GM18505 (cell line): Measurements from ENCODE around the gene FMO3.

Experiments used
- ATAC-seq: cut with Tn5 transposase; IDR thresholded peaks from one replicate; pipeline ENCODE4 v1.9.1; 2021; ENCODE audit not compliant: unreplicated experiment
- POLR2A ChIP-seq: IDR thresholded peaks from 4 replicates; pipeline ENCODE4 v1.6.1; 2011; ENCODE audit warnings: borderline replicate concordance; ENCODE audit not compliant: insufficient read depth, insufficient read length; ENCODE audit errors: extremely low read depth

The FMO3 gene

DNA sequence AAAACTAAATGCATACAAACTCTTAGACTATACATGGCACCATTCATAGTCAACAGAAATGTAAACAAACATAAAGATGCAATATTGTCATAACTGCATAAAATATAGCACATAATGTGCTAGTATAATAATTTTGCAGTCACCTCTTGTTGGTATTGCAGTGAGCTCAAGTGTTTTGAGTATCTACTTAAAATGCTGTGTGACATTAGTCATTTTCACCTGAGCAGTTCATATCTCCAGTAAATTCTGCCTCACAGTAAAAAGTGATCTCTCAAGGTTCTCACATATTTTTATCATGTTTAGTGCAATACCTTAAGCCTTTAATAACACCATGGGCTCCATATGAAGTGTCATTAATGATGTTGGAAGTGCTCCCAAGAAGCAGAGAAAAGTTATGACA lies 64.8 kb downstream of the FMO3 start:
- no peak for TF ChIP-seq POLR2A
- no peak for ATAC-seq

- no peak for TF ChIP-seq POLR2A
- ATAC-seq, result no peak
Measured at GRCh38 chr1:171158096-171158495, 67.4 kb downstream of the FMO3 start.

DNA sequence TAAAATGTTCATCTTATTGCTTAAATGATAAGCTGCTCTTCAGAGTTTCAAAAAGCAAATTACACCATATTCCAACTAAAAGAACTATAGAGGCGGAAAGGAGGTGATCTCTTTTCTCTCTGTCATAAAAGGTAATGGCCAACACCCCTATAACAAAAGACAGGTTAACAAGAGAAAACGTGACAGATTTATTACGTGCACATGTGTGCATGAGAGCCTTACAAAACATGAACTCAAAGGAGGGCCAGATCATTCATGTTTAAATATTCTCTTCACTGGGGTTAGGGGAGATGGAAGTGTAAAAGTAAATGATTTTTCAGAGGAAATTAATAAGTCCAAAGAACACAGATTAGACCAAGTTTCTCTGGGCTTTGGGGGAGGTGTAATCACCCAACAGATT lies 67.8 kb downstream of the FMO3 start:
- no peak for ATAC-seq
- TF ChIP-seq POLR2A, result no peak

DNA sequence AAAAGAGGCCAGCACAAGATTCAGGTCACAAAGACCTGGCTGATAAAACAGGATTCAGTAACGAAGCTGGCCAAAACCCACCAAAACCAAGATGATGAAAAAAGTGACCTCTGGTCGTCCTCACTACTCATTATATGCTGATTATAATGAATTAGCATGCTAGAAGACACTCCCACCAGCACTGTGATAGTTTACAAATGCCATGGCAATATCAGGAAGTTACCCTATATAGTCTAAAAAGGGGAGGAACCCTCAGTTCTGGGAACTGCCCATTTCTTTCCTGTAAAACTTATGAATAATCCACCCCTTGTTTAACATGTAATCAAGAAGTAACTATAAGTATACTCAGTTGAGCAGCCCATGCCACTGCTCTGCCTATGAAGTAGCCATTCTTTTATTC lies 68.4 kb downstream of the FMO3 start:
- ATAC-seq, result no peak
- TF ChIP-seq POLR2A, result no peak

DNA sequence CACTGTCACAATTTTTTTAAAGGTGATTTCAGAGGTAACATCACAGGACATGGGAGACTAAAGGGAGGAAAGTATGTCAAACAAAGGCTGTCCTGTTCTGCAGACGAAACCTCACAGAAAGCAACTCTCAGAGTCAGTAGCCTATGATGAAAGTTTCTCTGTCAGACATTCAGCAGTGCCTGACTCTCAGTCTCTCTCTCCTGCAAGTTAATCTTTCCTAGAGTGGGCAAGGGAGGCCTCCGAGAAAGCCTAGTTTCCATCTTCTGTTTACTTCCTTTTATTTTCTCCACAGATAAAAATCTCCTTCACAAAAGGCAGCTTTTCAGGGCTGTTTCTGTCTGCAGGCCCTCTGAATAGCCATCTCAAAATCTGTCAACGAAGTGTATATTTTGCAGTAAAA lies 69.5 kb downstream of the FMO3 start:
- no peak for ATAC-seq
- no peak for TF ChIP-seq POLR2A

DNA sequence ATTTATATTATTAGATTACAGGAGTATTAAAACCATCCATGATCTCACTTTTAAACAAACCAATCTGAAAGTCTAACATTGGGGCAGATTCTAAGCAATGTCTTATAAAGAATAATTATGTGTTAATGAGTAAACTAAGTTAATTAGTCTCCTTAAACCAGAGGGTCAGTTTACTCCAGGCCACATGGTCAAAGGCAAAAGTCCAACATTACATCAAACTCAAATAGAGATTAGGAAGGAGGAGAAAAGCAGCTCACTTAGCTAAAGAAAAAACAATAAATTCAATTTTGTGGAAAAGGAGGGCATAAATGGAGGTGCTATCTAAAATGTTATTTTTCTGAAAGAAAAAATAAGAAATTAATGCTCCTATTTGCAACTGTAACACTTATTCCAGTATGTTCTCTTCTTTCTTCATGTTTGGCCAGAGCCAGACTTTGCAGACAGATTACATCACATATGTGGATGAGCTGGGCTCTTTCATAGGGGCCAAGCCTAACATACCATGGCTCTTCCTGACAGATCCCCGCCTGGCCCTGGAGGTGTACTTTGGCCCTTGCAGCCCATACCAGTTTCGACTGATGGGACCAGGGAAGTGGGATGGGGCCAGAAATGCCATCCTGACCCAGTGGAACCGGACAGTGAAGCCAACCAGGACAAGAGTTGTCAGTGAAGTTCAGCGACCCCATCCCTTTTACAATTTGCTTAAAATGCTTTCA lies 70.1 kb downstream of the FMO3 start:
- ATAC-seq, result no peak
- TF ChIP-seq POLR2A, result no peak

- TF ChIP-seq POLR2A, result no peak
- no peak for ATAC-seq
Measured at GRCh38 chr1:171161431-171161830, 70.7 kb downstream of the FMO3 start.

DNA sequence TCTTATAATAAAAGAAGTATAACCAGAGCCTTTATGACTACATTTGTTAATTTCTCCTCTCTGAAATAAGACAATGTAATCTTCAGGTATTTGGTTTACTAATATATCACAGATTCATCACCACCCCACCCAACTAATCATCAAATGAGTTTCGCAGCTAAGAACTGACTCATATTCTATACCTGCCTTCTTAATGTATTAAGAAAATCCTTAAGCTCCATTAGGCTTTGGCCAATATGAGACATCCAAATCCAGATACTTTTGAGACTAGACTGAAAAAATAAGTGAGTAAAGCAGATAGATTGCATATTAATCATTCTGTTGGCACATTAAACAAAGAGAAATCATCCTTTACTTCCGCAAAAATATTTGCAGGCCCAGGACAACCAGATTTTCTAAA lies 75.7 kb downstream of the FMO3 start:
- no peak for ATAC-seq
- TF ChIP-seq POLR2A, result no peak
